Ishikawa (cell line): ENCODE measurements around the gene SPOCK1.

Experiments used
- CEBPB ChIP-seq: IDR thresholded peaks from 2 replicates; pipeline ENCODE4 v1.6.1; 2012
- EP300 ChIP-seq: IDR thresholded peaks from 2 replicates; pipeline ENCODE4 v1.6.1; 2012; ENCODE audit warnings: borderline replicate concordance
- MAX ChIP-seq: IDR thresholded peaks from 2 replicates; pipeline ENCODE4 v1.6.1; 2012
- NFIC ChIP-seq: IDR thresholded peaks from 2 replicates; pipeline ENCODE4 v1.6.1; 2012
- RAD21 ChIP-seq: IDR thresholded peaks from 2 replicates; pipeline ENCODE4 v1.6.1; 2012; ENCODE audit warnings: low read depth
- REST ChIP-seq: IDR thresholded peaks from 2 replicates; pipeline ENCODE4 v1.6.1; 2012; ENCODE audit warnings: low read depth, mild to moderate bottlenecking
- TAF1 ChIP-seq: IDR thresholded peaks from 2 replicates; pipeline ENCODE4 v1.6.1; 2012; ENCODE audit warnings: low read depth, mild to moderate bottlenecking
- TCF12 ChIP-seq: IDR thresholded peaks from 2 replicates; pipeline ENCODE4 v1.6.1; 2012; ENCODE audit warnings: low read depth
- TEAD4 ChIP-seq: IDR thresholded peaks from 2 replicates; pipeline ENCODE4 v1.6.1; 2012
- USF1 ChIP-seq: IDR thresholded peaks from 2 replicates; pipeline ENCODE4 v1.6.1; 2012
- YY1 ChIP-seq: IDR thresholded peaks from 2 replicates; pipeline ENCODE4 v1.6.1; 2012; ENCODE audit warnings: low read depth
- ZBTB7A ChIP-seq: IDR thresholded peaks from 2 replicates; pipeline ENCODE4 v1.6.1; 2012; ENCODE audit warnings: low read depth

GRCh38 chr5:137207023-137207760 lies 291.9 kb downstream of the SPOCK1 start:
- TF ChIP-seq YY1 (no peak), EP300 (no peak), NFIC (no peak), CEBPB (no peak), MAX (no peak), RAD21 (no peak), TAF1 (no peak), REST (no peak), TEAD4 (no peak), USF1 (no peak), TCF12 (no peak), ZBTB7A (no peak)
